Esophagus muscularis mucosa (tissue), 4 donors: ENCODE data around the gene RNF125. TPM values are rescaled to one million over a fixed set of nuclear protein-coding genes. Genes with fewer than 3 reads are reported as not detected.

Experiments used
- DNase-seq: peaks from one replicate; pipeline ENCODE4 v3.0.0-alpha.2; 2017; ENCODE audit errors: extremely low spot score
- H3K27ac ChIP-seq, 4 donors: fragments of 200-600 bp; sonication (generic); replicated peaks in 1 of 4; 1 replicate in 3 of 4; 2 replicates in 1 of 4; pipeline ENCODE4 v1.5.1; 2016 to 2019; ENCODE audit warnings: mild to moderate bottlenecking in 1 of 4
- H3K27me3 ChIP-seq, 4 donors: fragments of 200-600 bp; sonication (generic); one replicate each; pipeline versions ENCODE4 v1.5.1 to v1.6.0; 2016 to 2019
- H3K36me3 ChIP-seq, 4 donors: fragments of 200-600 bp; sonication (generic); one replicate each; pipeline ENCODE4 v1.5.1; 2016 to 2019
- H3K4me1 ChIP-seq, 4 donors: fragments of 200-600 bp; sonication (generic); one replicate each; pipeline ENCODE4 v1.5.1; 2016 to 2019
- H3K4me3 ChIP-seq, 4 donors: fragments of 200-600 bp; sonication (generic); 1 replicate in 2 of 4; 2 replicates in 2 of 4; pipeline ENCODE4 v1.5.1; 2016 to 2019; ENCODE audit warnings: mild to moderate bottlenecking in 4 of 4, moderate library complexity in 1 of 4
- H3K9me3 ChIP-seq, 4 donors: fragments of 200-600 bp; sonication (generic); 1 replicate in 3 of 4; 2 replicates in 1 of 4; pipeline ENCODE4 v1.5.1; 2016 to 2019
- EP300 ChIP-seq: sonication (generic); formaldehyde crosslinking; IDR thresholded peaks from one replicate; pipeline ENCODE4 v1.6.1; 2017; ENCODE audit warnings: antibody characterized with exemption
- POLR2A ChIP-seq: fragments of 450-650 bp; IDR thresholded peaks from one replicate; pipeline ENCODE4 v1.6.1; 2017; ENCODE audit warnings: antibody characterized with exemption, moderate library complexity, mild to moderate bottlenecking, low read depth
- POLR2AphosphoS5 ChIP-seq, 2 donors: sonication (generic); formaldehyde crosslinking; IDR thresholded peaks; one replicate each; pipeline ENCODE4 v1.6.1; 2017; ENCODE audit warnings: antibody characterized with exemption in 2 of 2
- WGBS: methylation state at CpG from one replicate; pipeline ENCODE4 v1.1.5; 2018; 5-methylcytosine and 5-hydroxymethylcytosine counted together
- intact Hi-C: fragments of 100-400 bp; cut with DNase I; formaldehyde crosslinking; loops from one replicate; pipeline ENCODE4 v1.15.1; 2023
- total RNA-seq, 4 donors: library from RNA; depleted of rRNA; stranded (reverse); fragments of >200 nt; gene quantifications; one replicate each; pipeline versions ENCODE4 v1.1.0 to v1.2.1, GENCODE V29; 2016
- TF ChIP-seq, protein P1 (sequence below), 3 experiments: fragments of 200-600 bp in 2 of 3; fragments of 450-650 bp in 1 of 3; sonication (generic) in 2 of 3; IDR thresholded peaks; one replicate each; pipeline ENCODE4 v1.5.1; 2017 to 2019; ENCODE audit warnings: antibody characterized with exemption in 3 of 3, mild to moderate bottlenecking in 2 of 3, moderate library complexity in 1 of 3

Gene RNF125
- total RNA-seq, 4 donors from 2014 or later: 3.3 to 5.2 (median 4.3) TPM

- Histone ChIP-seq H3K36me3 (peaks cover 0 to 15% (median 3%) of the 10 kb centered on the region in 4 donors), H3K9me3 (no peaks in the 10 kb centered on the region), H3K27me3 (no peaks in the 10 kb centered on the region), H3K4me1 (no peaks in the 10 kb centered on the region), H3K4me3 (no peak overlapping the region), H3K27ac (no peak overlapping the region)
- TF ChIP-seq POLR2AphosphoS5 (IDR thresholded peaks at IDR 0.05) (no peak), POLR2A (no peak), EP300 (no peak)
- TF ChIP-seq, protein P1, sequence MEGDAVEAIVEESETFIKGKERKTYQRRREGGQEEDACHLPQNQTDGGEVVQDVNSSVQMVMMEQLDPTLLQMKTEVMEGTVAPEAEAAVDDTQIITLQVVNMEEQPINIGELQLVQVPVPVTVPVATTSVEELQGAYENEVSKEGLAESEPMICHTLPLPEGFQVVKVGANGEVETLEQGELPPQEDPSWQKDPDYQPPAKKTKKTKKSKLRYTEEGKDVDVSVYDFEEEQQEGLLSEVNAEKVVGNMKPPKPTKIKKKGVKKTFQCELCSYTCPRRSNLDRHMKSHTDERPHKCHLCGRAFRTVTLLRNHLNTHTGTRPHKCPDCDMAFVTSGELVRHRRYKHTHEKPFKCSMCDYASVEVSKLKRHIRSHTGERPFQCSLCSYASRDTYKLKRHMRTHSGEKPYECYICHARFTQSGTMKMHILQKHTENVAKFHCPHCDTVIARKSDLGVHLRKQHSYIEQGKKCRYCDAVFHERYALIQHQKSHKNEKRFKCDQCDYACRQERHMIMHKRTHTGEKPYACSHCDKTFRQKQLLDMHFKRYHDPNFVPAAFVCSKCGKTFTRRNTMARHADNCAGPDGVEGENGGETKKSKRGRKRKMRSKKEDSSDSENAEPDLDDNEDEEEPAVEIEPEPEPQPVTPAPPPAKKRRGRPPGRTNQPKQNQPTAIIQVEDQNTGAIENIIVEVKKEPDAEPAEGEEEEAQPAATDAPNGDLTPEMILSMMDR (IDR thresholded peaks at IDR 0.05): no peak
- no peak for DNase-seq
- intact Hi-C loops: no loop called here
- WGBS: 96% methylated on average over 3 of the region's 3 CpGs
Observed at GRCh38 chr18:32067375-32068167, 48.9 kb downstream of the RNF125 start.

- intact Hi-C loops: no loop called here
- DNase-seq: no peak
- H3K36me3 ChIP-seq: peaks cover 0 to 16% (median 0%) of the 10 kb centered on the region in 4 donors
- H3K27ac ChIP-seq: no peak overlapping the region
- TF ChIP-seq POLR2AphosphoS5 (IDR thresholded peaks at IDR 0.05) (no peak), POLR2A (no peak), EP300 (no peak)
- TF ChIP-seq, protein P1 (IDR thresholded peaks at IDR 0.05): peak; percentile 14 to 46 (median 20)
- WGBS: 54% methylated on average over 4 of the region's 4 CpGs
- no peak overlapping the region for H3K4me3 ChIP-seq
- H3K27me3 ChIP-seq: no peaks in the 10 kb centered on the region
- H3K4me1 ChIP-seq: no peaks in the 10 kb centered on the region
- no peaks in the 10 kb centered on the region for H3K9me3 ChIP-seq
Observed at GRCh38 chr18:32072321-32072720, 53.7 kb downstream of the RNF125 start.

DNA sequence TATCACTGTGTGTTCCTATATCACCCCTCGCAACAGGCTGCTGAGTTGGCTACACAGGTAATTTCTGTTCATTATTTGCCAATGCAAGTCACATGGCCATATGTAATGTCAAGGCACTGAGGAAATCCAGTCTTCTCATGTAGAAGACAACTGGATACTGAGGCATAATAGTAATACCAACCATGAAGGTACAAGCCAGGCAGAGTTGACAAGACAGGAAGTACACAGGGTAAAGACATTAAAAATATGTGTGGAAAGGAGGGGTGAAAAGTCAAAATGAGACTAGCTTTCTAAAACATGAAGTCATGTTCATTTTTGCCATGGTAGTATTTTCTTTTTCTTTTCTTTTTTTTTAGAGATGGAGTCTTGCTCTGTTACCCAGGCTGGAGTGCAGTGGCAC, 55.6 kb downstream of the RNF125 start:
- intact Hi-C loops: no loop called here

GRCh38 chr18:32078845-32079244, 60.2 kb downstream of the RNF125 start:
- DNase-seq: no peak
- intact Hi-C loops: no loop called here
- H3K4me3 ChIP-seq: no peak overlapping the region
- H3K9me3 ChIP-seq: peaks cover 0 to 4% (median 0%) of the 10 kb centered on the region in 4 donors
- no peaks in the 10 kb centered on the region for H3K27me3 ChIP-seq
- no peak overlapping the region for H3K27ac ChIP-seq
- 95% methylated on average over 2 of the region's 2 CpGs for WGBS
- H3K36me3 ChIP-seq: peaks cover 0 to 6% (median 0%) of the 10 kb centered on the region in 4 donors
- peaks cover 0 to 2% (median 0%) of the 10 kb centered on the region in 4 donors for H3K4me1 ChIP-seq
- TF ChIP-seq, protein P1 (IDR thresholded peaks at IDR 0.05): no peak
- TF ChIP-seq POLR2A (no peak), POLR2AphosphoS5 (IDR thresholded peaks at IDR 0.05) (no peak), EP300 (no peak)

More for the DNA sequence above, 55.6 kb downstream of the RNF125 start:
- no peak overlapping the region for H3K27ac ChIP-seq
- no peaks in the 10 kb centered on the region for H3K27me3 ChIP-seq
- WGBS: 92% methylated on average over 1 of the region's 1 CpG
- no peaks in the 10 kb centered on the region for H3K9me3 ChIP-seq
- peaks cover 0 to 7% (median 0%) of the 10 kb centered on the region in 4 donors for H3K36me3 ChIP-seq
- DNase-seq: no peak
- no peak for TF ChIP-seq POLR2A
- TF ChIP-seq EP300: no peak
- no peak for TF ChIP-seq POLR2AphosphoS5 (IDR thresholded peaks at IDR 0.05)
- TF ChIP-seq, protein P1 (IDR thresholded peaks at IDR 0.05): no peak
- no peaks in the 10 kb centered on the region for H3K4me1 ChIP-seq
- H3K4me3 ChIP-seq: no peak overlapping the region
